Measurements from ENCODE around the gene GIMAP5.
"Not testable (repeated sequence)": the region's sequence is repeated elsewhere in the genome, so short reads cannot be mapped to it uniquely, and the experiment has no call there.

Gene GIMAP5

GRCh38 chr7:150766334-150766709 lies 29.1 kb downstream of the GIMAP5 start:
- DNase-seq (ENCODE audit: low read depth in 2 of 3, low spot score in 1 of 3) = no peak

- DNase-seq (ENCODE audit: low read depth in 2 of 3, low spot score in 1 of 3) = no peak
These were observed 32.5 kb downstream of the GIMAP5 start for GRCh38 chr7:150769768-150770167.

GRCh38 chr7:150774131-150774530 lies 36.9 kb downstream of the GIMAP5 start:
- DNase-seq (ENCODE audit: low read depth in 2 of 3, low spot score in 1 of 3) = not testable (repeated sequence)

- DNase-seq (ENCODE audit: low read depth in 2 of 3, low spot score in 1 of 3) = no peak
These were observed 41.0 kb downstream of the GIMAP5 start for GRCh38 chr7:150778014-150778737.

- peak; percentile 45 to 74 (median 73) for DNase-seq (ENCODE audit: low read depth in 2 of 3, low spot score in 1 of 3)
These were observed 41.6 kb downstream of the GIMAP5 start for GRCh38 chr7:150778738-150779301.

DNA sequence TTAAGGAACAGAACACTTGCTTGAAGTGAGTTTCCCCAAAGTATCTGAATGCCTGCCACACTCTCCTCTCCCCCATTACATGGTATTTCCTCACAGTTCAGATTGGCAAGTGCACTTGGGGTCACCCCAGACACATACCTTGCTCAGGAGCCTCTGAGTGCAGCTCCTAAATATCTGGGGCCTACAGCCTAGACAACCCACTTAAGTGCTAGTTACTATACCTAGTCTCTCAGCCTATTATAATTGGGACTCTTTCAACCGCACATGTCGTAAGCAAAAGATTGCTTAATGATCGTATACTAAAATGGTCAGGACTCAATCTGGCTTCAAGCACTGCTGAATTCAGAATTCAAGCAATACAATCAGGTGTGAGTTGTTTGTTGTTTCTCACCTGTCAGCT lies 43.1 kb downstream of the GIMAP5 start:
- DNase-seq (ENCODE audit: low read depth in 2 of 3, low spot score in 1 of 3) = no peak

DNA sequence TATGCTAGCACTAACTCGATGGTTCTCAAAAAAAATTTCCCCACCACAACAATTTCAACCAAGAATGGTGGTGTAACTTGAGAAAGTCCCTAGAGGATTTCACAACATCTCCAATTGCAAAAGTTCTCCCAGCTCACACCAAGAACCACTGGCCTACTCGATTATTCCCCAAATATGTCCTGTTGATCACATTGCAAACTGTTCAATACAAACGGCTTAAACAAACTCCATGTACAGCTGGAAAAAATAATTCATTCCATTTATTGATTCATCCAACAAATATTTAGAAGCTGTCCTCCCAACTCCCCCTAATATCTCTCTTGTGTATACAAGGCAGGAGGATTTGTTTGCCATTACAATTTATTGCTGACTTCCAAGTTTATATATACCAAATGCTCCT lies 43.9 kb downstream of the GIMAP5 start:
- DNase-seq (ENCODE audit: low read depth in 2 of 3, low spot score in 1 of 3) = no peak

DNA sequence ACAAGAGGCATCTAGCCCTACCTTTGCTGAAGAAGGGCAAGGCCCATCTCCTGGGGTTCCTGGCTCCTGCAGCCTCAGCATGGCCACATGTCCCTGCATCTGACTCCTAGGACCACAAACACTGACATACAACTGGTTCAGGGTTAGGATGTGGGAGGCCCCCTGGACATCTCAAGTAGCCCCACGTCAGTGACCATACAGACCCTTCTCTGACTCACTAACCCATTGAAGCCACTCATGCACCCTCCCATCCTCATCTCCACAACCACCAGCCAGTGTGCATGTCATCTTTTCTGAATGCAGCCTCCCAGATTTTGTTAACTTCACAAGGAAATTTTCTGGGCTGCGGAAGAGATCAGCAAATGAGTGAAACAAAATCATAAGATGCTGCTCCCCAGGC lies 44.7 kb downstream of the GIMAP5 start:
- DNase-seq (ENCODE audit: low read depth in 2 of 3, low spot score in 1 of 3) = no peak

- no peak for DNase-seq (ENCODE audit: low read depth in 2 of 3, low spot score in 1 of 3)
These were observed 47.0 kb downstream of the GIMAP5 start for GRCh38 chr7:150784120-150784736.

GRCh38 chr7:150784954-150785353 lies 47.7 kb downstream of the GIMAP5 start:
- DNase-seq (ENCODE audit: low read depth in 2 of 3, low spot score in 1 of 3) = no peak

- no peak for DNase-seq (ENCODE audit: low read depth in 2 of 3, low spot score in 1 of 3)
These were observed 50.4 kb downstream of the GIMAP5 start for GRCh38 chr7:150787321-150788281.

- DNase-seq (ENCODE audit: low read depth in 2 of 3, low spot score in 1 of 3) = no peak
These were observed 51.5 kb downstream of the GIMAP5 start for GRCh38 chr7:150788474-150789269.

DNA sequence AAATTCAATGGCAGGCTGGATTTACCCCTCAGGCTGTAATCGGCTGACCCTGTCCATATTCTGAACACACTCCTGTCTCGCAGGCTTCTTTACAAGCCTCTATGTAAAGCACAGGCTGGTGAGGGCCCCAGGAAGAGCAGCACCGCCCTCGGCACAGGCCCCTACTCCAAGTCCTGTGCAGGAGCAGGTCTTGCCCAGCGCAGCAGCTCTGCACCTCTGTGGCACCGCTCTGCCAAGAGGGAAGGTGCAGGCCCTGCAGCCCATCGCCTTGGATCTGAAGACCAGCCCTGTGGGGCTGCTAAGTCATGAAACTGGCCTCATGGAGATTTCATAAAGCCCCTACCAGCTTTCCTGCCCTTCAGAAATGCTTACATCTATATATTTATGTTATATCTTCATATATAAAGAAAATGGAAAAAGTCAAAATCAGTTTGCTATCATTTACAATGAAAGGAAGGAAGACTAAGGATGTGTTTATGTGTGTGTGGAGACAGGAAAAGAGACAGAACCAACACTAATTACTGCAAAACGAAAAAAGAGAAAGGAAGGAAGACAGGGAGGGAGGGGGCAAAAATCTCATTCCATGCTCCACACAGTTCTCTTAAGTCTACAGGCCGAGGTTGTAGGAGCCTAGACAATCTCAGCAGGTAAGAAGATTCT lies 53.3 kb downstream of the GIMAP5 start:
- DNase-seq (ENCODE audit: low read depth in 2 of 3, low spot score in 1 of 3) = no peak

GRCh38 chr7:150791304-150791703 lies 54.1 kb downstream of the GIMAP5 start:
- DNase-seq (ENCODE audit: low read depth in 2 of 3, low spot score in 1 of 3) = no peak

GRCh38 chr7:150791746-150792452 lies 54.7 kb downstream of the GIMAP5 start:
- DNase-seq (ENCODE audit: low read depth in 2 of 3, low spot score in 1 of 3) = no peak
